ENCODE measurements around the gene GAD1.
A peak's percentile ranks its signal among the peaks of the same experiment; 100 is the strongest.

GAD1 gene

GRCh38 chr2:170816504-170817092 is at the start of gene GAD1:
Gene GAD1, plus strand, starts transcription at chr2:170816887. Its CDS starts 1,705 bp downstream, at chr2:170818592.
- DNase-seq (ENCODE audit: low read depth in 2 of 2): peak; percentile 40 to 61

GRCh38 chr2:170770008-170770605 is 46.6 kb upstream of the GAD1 start, which contains the start of gene ERICH2:
Gene ERICH2, plus strand, starts transcription at chr2:170770378. Its CDS starts 304 bp downstream, at chr2:170770682.
- peak in 1 of 2 donors; percentile 15 for DNase-seq (ENCODE audit: low read depth in 2 of 2)

GRCh38 chr2:170770606-170771420 is 45.9 kb upstream of the GAD1 start:
- peak; percentile 33 to 53 for DNase-seq (ENCODE audit: low read depth in 2 of 2)

- no peak for DNase-seq (ENCODE audit: low read depth in 2 of 2)
Measured at GRCh38 chr2:170771421-170771937, 45.2 kb upstream of the GAD1 start.

GRCh38 chr2:170772295-170772694 is 44.4 kb upstream of the GAD1 start:
- no peak for DNase-seq (ENCODE audit: low read depth in 2 of 2)

- no peak for DNase-seq (ENCODE audit: low read depth in 2 of 2)
Measured at GRCh38 chr2:170774074-170774473, 42.6 kb upstream of the GAD1 start.

- DNase-seq (ENCODE audit: low read depth in 2 of 2): no peak
Measured at GRCh38 chr2:170778900-170779299, 37.8 kb upstream of the GAD1 start.

GRCh38 chr2:170779304-170779703 is 37.4 kb upstream of the GAD1 start:
- DNase-seq (ENCODE audit: low read depth in 2 of 2): no peak

- no peak for DNase-seq (ENCODE audit: low read depth in 2 of 2)
Measured at GRCh38 chr2:170782673-170783072, 34.0 kb upstream of the GAD1 start.

GRCh38 chr2:170783549-170783948 is 33.1 kb upstream of the GAD1 start:
- no peak for DNase-seq (ENCODE audit: low read depth in 2 of 2)

- DNase-seq (ENCODE audit: low read depth in 2 of 2): no peak
Measured at GRCh38 chr2:170798996-170799395, 17.7 kb upstream of the GAD1 start.

- no peak for DNase-seq (ENCODE audit: low read depth in 2 of 2)
Measured at GRCh38 chr2:170806548-170806947, 10.1 kb upstream of the GAD1 start.

- no peak for DNase-seq (ENCODE audit: low read depth in 2 of 2)
Measured at GRCh38 chr2:170812710-170813600, 3.7 kb upstream of the GAD1 start.

GRCh38 chr2:170813611-170814532 is 2.8 kb upstream of the GAD1 start:
- DNase-seq (ENCODE audit: low read depth in 2 of 2): no peak

GRCh38 chr2:170814533-170815230 is 2.0 kb upstream of the GAD1 start:
- no peak for DNase-seq (ENCODE audit: low read depth in 2 of 2)

- DNase-seq (ENCODE audit: low read depth in 2 of 2): no peak
Measured at GRCh38 chr2:170815311-170815710, 1.4 kb upstream of the GAD1 start.

- peak; percentile 56 to 61 for DNase-seq (ENCODE audit: low read depth in 2 of 2)
Measured at GRCh38 chr2:170815746-170816503, 762 bp upstream of the GAD1 start.

GRCh38 chr2:170817093-170818035 is 677 bp downstream of the GAD1 start:
- DNase-seq (ENCODE audit: low read depth in 2 of 2): no peak
